Thyroid gland (tissue), 4 donors: Measurements from ENCODE around the gene ABHD2. TPM values are rescaled to one million over a fixed set of nuclear protein-coding genes. Genes with fewer than 3 reads are reported as not detected.
"Not testable (repeated sequence)": the region's sequence is repeated elsewhere in the genome, so short reads cannot be mapped to it uniquely, and the experiment has no call there.

Experiments
- DNase-seq, 2 donors: peaks; one replicate each; pipeline ENCODE4 v3.0.0-alpha.2; 2019
- H3K27ac ChIP-seq, 3 donors: fragments of 200-600 bp; sonication (generic); 1 replicate in 2 of 3; 2 replicates in 1 of 3; pipeline ENCODE4 v1.5.1; 2016 to 2019; ENCODE audit warnings: mild to moderate bottlenecking in 1 of 3, moderate library complexity in 1 of 3
- H3K27me3 ChIP-seq: fragments of 200-600 bp; sonication (generic); one replicate; pipeline ENCODE4 v1.5.1; 2019
- H3K36me3 ChIP-seq, 2 donors: fragments of 200-600 bp; sonication (generic); one replicate each; pipeline ENCODE4 v1.5.1; 2016 to 2019
- H3K4me1 ChIP-seq, 2 donors: fragments of 200-600 bp; sonication (generic); one replicate each; pipeline ENCODE4 v1.5.1; 2017 to 2019
- H3K4me3 ChIP-seq, 3 donors: fragments of 200-600 bp; sonication (generic); replicated peaks in 1 of 3; 1 replicate in 2 of 3; 2 replicates in 1 of 3; pipeline ENCODE4 v1.5.1; 2016; ENCODE audit warnings: mild to moderate bottlenecking in 1 of 3
- H3K9me3 ChIP-seq: fragments of 200-600 bp; sonication (generic); one replicate; pipeline ENCODE4 v1.5.1; 2017
- CTCF ChIP-seq, 6 experiments: fragments of 200-600 bp in 3 of 6; fragments of 450-650 bp in 3 of 6; sonication (generic) in 3 of 6; IDR thresholded peaks; one replicate each; pipeline ENCODE4 v1.5.1; 2016 to 2019; ENCODE audit warnings: antibody characterized with exemption in 6 of 6, mild to moderate bottlenecking in 2 of 6, inconsistent platforms in 1 of 6, moderate library complexity in 1 of 6
- POLR2A ChIP-seq, 2 donors: fragments of 450-650 bp; IDR thresholded peaks; one replicate each; pipeline ENCODE4 v1.6.1; 2017; ENCODE audit warnings: antibody characterized with exemption in 2 of 2, mild to moderate bottlenecking in 2 of 2, moderate library complexity in 1 of 2
- WGBS, 2 donors: methylation state at CpG; one replicate each; pipeline ENCODE4 v1.1.5; 2017; 5-methylcytosine and 5-hydroxymethylcytosine counted together
- intact Hi-C: fragments of 100-400 bp; cut with DNase I; formaldehyde crosslinking; loops from one replicate; pipeline ENCODE4 v1.15.1; 2023
- total RNA-seq, 4 donors: library from RNA; depleted of rRNA; stranded (reverse); fragments of >200 nt; gene quantifications; one replicate each; pipeline ENCODE4 v1.2.3, GENCODE V29; 2016

Gene ABHD2
- total RNA-seq, 4 donors from 2014 or later, result 52.0 to 74.4 (median 66.2) TPM

- Histone ChIP-seq H3K4me1 (peaks cover 0 to 15% of the 10 kb centered on the region in 2 donors), H3K36me3 (peaks cover 0 to 4% of the 10 kb centered on the region in 2 donors)
- TF ChIP-seq CTCF (IDR thresholded peaks at IDR 0.05) (no peak), POLR2A (IDR thresholded peaks at IDR 0.05) (no peak)
Observed at GRCh38 chr15:89117790-89118189, 29.5 kb downstream of the ABHD2 start.

GRCh38 chr15:89118481-89118989, 30.3 kb downstream of the ABHD2 start:
- Histone ChIP-seq H3K9me3 (no peaks in the 10 kb centered on the region), H3K4me1 (peaks cover 0 to 13% of the 10 kb centered on the region in 2 donors), H3K36me3 (peaks cover 0 to 4% of the 10 kb centered on the region in 2 donors), H3K27me3 (no peaks in the 10 kb centered on the region), H3K4me3 (no peak overlapping the region), H3K27ac (no peak overlapping the region)
- intact Hi-C loops, result no loop called here
- TF ChIP-seq POLR2A (IDR thresholded peaks at IDR 0.05) (no peak), CTCF (IDR thresholded peaks at IDR 0.05) (no peak)
- 59 to 67% methylated on average over 2 of the region's 2 CpGs for WGBS, 2 donors
- DNase-seq, result no peak

More at GRCh38 chr15:89117790-89118189, 29.5 kb downstream of the ABHD2 start:
- DNase-seq, result no peak
- intact Hi-C loops, result no loop called here
- H3K9me3 ChIP-seq, result no peaks in the 10 kb centered on the region
- H3K27me3 ChIP-seq, result no peaks in the 10 kb centered on the region
- H3K4me3 ChIP-seq, result no peak overlapping the region
- H3K27ac ChIP-seq, result no peak overlapping the region
- WGBS, 2 donors, result 95 to 96% methylated on average over 3 of the region's 3 CpGs

GRCh38 chr15:89119489-89120478, 31.5 kb downstream of the ABHD2 start:
- Histone ChIP-seq H3K36me3 (peaks cover 0 to 4% of the 10 kb centered on the region in 2 donors), H3K4me3 (no peak overlapping the region), H3K27ac (peak overlapping the region in 1 of 3 donors; percentile 11), H3K9me3 (no peaks in the 10 kb centered on the region), H3K27me3 (no peaks in the 10 kb centered on the region), H3K4me1 (peaks cover 0 to 9% of the 10 kb centered on the region in 2 donors)
- no peak for TF ChIP-seq CTCF (IDR thresholded peaks at IDR 0.05)
- TF ChIP-seq POLR2A (IDR thresholded peaks at IDR 0.05), result no peak
- WGBS, 2 donors, result 83 to 85% methylated on average over 12 of the region's 12 CpGs
- intact Hi-C loops, result no loop called here
- no peak for DNase-seq

GRCh38 chr15:89120479-89121000, 32.3 kb downstream of the ABHD2 start:
- H3K27me3 ChIP-seq, H3K27ac ChIP-seq, H3K36me3 ChIP-seq, H3K9me3 ChIP-seq, H3K4me1 ChIP-seq, DNase-seq, intact Hi-C loops, H3K4me3 ChIP-seq: not testable (repeated sequence)
- WGBS, 2 donors, result 96% methylated on average over 13 of the region's 13 CpGs

GRCh38 chr15:89121414-89121813, 33.2 kb downstream of the ABHD2 start:
- Histone ChIP-seq H3K4me1 (no peaks in the 10 kb centered on the region), H3K4me3 (no peak overlapping the region), H3K27ac (no peak overlapping the region), H3K9me3 (no peaks in the 10 kb centered on the region), H3K36me3 (peaks cover 0 to 3% of the 10 kb centered on the region in 2 donors), H3K27me3 (no peaks in the 10 kb centered on the region)
- intact Hi-C loops, result no loop called here
- WGBS, 2 donors, result 73 to 86% methylated on average over 3 of the region's 3 CpGs
- TF ChIP-seq POLR2A (IDR thresholded peaks at IDR 0.05) (no peak), CTCF (IDR thresholded peaks at IDR 0.05) (no peak)
- DNase-seq, result no peak
